HCT116 (cell line): Measurements from ENCODE around the gene KIF5A. TPM values are rescaled to one million over a fixed set of nuclear protein-coding genes. Genes with fewer than 3 reads are reported as not detected.

Experiments used
- ATAC-seq: fragments of 200-7000 bp; cut with Tn5 transposase; 2 replicates; pipeline ENCODE4 v1.9.1; 2020; ENCODE audit warnings: mild to moderate bottlenecking, moderate library complexity
- BruUV-seq: library from RNA; stranded (reverse); fragments of 400-500 nt; replicated peaks from 2 replicates; lab custom pipeline; 2021; lab: Mats Ljungman, UMichigan
- CTCF ChIA-PET: fragments of 300-600 bp; sonication (Branson Sonifier 250); formaldehyde crosslinking; loops from one replicate; lab custom pipeline; 2021; ENCODE audit warnings: antibody characterized with exemption; lab: Charles Lee
- POLR2A ChIA-PET: fragments of 300-600, 350-600 bp; sonication (Branson Sonifier 250); formaldehyde crosslinking; loops from one replicate; lab custom pipeline; 2021; ENCODE audit warnings: antibody characterized with exemption; lab: Charles Lee
- RAD21 ChIA-PET, 2 experiments: fragments of 300-600 bp; sonication (Branson Sonifier 250); formaldehyde crosslinking; loops; one replicate each; lab custom pipeline; 2023; ENCODE audit warnings: low total read pairs in 2 of 2; ENCODE audit not compliant: uncharacterized antibody in 2 of 2, unreplicated experiment in 2 of 2, low non-redundant PET in 1 of 2; lab: Charles Lee
- DNase-seq: peaks from one replicate; pipeline ENCODE4 v3.0.0-alpha.2; 2010; ENCODE audit warnings: low read depth, low spot score
- H2AFZ ChIP-seq: fragments of 200-600 bp; shearing (Covaris generic), sonication (generic); 2 replicates; pipeline ENCODE4 v1.6.1; 2017; ENCODE audit warnings: low read depth, mixed run types, mixed read lengths, antibody characterized with exemption, low read length; ENCODE audit not compliant: poor library complexity, severe bottlenecking
- H3K27ac ChIP-seq: 2 replicates; pipeline ENCODE4 v1.5.1; 2012; ENCODE audit warnings: low read depth, low read length
- H3K27me3 ChIP-seq: fragments of 200-600 bp; sonication (generic); 2 replicates; pipeline ENCODE4 v1.6.1; 2016; ENCODE audit warnings: mixed run types, low read length, mixed read lengths; ENCODE audit not compliant: insufficient read depth
- H3K36me3 ChIP-seq, 2 experiments: fragments of 200-500 bp in 1 of 2; fragments of 200-600 bp in 1 of 2; sonication (Bioruptor generic) in 1 of 2; sonication (generic) in 1 of 2; 2 replicates each; pipeline versions ENCODE4 v1.5.1 to v1.6.1; 2014 to 2016; ENCODE audit warnings: low read length in 2 of 2, inconsistent platforms in 1 of 2, mixed read lengths in 1 of 2, mixed run types in 1 of 2; ENCODE audit not compliant: insufficient read depth in 2 of 2, control insufficient read depth in 1 of 2
- H3K4me1 ChIP-seq, 2 experiments: fragments of 200-600 bp in 1 of 2; sonication (generic) in 1 of 2; 2 replicates each; pipeline versions ENCODE4 v1.5.1 to v1.6.1; 2012 to 2017; ENCODE audit warnings: low read length in 2 of 2, inconsistent platforms in 1 of 2, mild to moderate bottlenecking in 1 of 2, mixed read lengths in 1 of 2, mixed run types in 1 of 2, moderate library complexity in 1 of 2; ENCODE audit not compliant: insufficient read depth in 2 of 2, control insufficient read depth in 1 of 2
- H3K4me2 ChIP-seq: fragments of 200-600 bp; sonication (generic); 2 replicates; pipeline ENCODE4 v1.6.1; 2017; ENCODE audit warnings: mixed run types, low read length, mixed read lengths
- H3K4me3 ChIP-seq, 2 experiments: fragments of 200-600 bp in 1 of 2; sonication (generic) in 1 of 2; replicated peaks in 1 of 2; 2 replicates each; pipeline ENCODE4 v1.5.1; 2011 to 2016; ENCODE audit warnings: low read length in 2 of 2, control low read depth in 1 of 2, low read depth in 1 of 2, mild to moderate bottlenecking in 1 of 2, mixed read lengths in 1 of 2, mixed run types in 1 of 2
- H3K79me2 ChIP-seq: fragments of 200-600 bp; sonication (generic); 2 replicates; pipeline ENCODE4 v1.6.1; 2017; ENCODE audit warnings: mild to moderate bottlenecking, mixed run types, low read length, moderate library complexity, mixed read lengths; ENCODE audit not compliant: insufficient read depth
- H3K9ac ChIP-seq: fragments of 200-600 bp; sonication (generic); 2 replicates; pipeline ENCODE4 v1.6.1; 2016; ENCODE audit warnings: low read length, mixed read lengths
- H3K9me2 ChIP-seq: fragments of 200-600 bp; sonication (generic), shearing (Covaris generic); 2 replicates; pipeline ENCODE4 v1.6.1; 2017; ENCODE audit warnings: mixed run types, mild to moderate bottlenecking, moderate library complexity; ENCODE audit not compliant: insufficient read depth
- H3K9me3 ChIP-seq, 2 experiments: fragments of 200-500 bp in 1 of 2; fragments of 200-600 bp in 1 of 2; sonication (Bioruptor generic) in 1 of 2; sonication (generic) in 1 of 2; 2 replicates each; pipeline ENCODE4 v1.6.1; 2014 to 2017; ENCODE audit warnings: low read length in 2 of 2, mixed read lengths in 2 of 2, inconsistent platforms in 1 of 2, low read depth in 1 of 2, mild to moderate bottlenecking in 1 of 2, mixed run types in 1 of 2, moderate library complexity in 1 of 2; ENCODE audit not compliant: control insufficient read depth in 1 of 2, insufficient read depth in 1 of 2
- H4K20me1 ChIP-seq: fragments of 200-600 bp; sonication (generic), shearing (Covaris generic); 2 replicates; pipeline ENCODE4 v1.6.1; 2017; ENCODE audit warnings: mixed run types, mild to moderate bottlenecking, moderate library complexity; ENCODE audit not compliant: insufficient read depth
- CEBPB ChIP-seq: IDR thresholded peaks from 2 replicates; pipeline ENCODE4 v1.6.1; 2012; ENCODE audit warnings: low read depth
- EGR1 ChIP-seq: IDR thresholded peaks from 2 replicates; pipeline ENCODE4 v1.6.1; 2012; ENCODE audit warnings: low read depth
- ELF1 ChIP-seq: IDR thresholded peaks from 2 replicates; pipeline ENCODE4 v1.6.1; 2012; ENCODE audit warnings: low read depth, borderline replicate concordance
- EZH2phosphoT487 ChIP-seq: fragments of 200-600 bp; IDR thresholded peaks from 2 replicates; pipeline ENCODE4 v1.6.1; 2018; ENCODE audit warnings: antibody characterized with exemption, borderline replicate concordance
- FOSL1 ChIP-seq: IDR thresholded peaks from 2 replicates; pipeline ENCODE4 v1.6.1; 2012; ENCODE audit warnings: low read depth
- POLR2A ChIP-seq: IDR thresholded peaks from 2 replicates; pipeline ENCODE4 v1.7.0; 2011; ENCODE audit warnings: borderline replicate concordance; ENCODE audit not compliant: insufficient read depth, insufficient read length; ENCODE audit errors: extremely low read depth
- POLR2AphosphoS5 ChIP-seq: IDR thresholded peaks from 2 replicates; pipeline ENCODE4 v1.6.1; 2011; ENCODE audit warnings: mild to moderate bottlenecking, low read depth, low read length, moderate library complexity
- RAD21 ChIP-seq: IDR thresholded peaks from 2 replicates; pipeline ENCODE4 v1.6.1; 2012; ENCODE audit warnings: low read depth, mild to moderate bottlenecking
- REST ChIP-seq: IDR thresholded peaks from 2 replicates; pipeline ENCODE4 v1.6.1; 2012; ENCODE audit warnings: low read depth
- SIN3A ChIP-seq: IDR thresholded peaks from 2 replicates; pipeline ENCODE4 v1.6.1; 2012; ENCODE audit warnings: low read depth
- SP1 ChIP-seq: IDR thresholded peaks from 2 replicates; pipeline ENCODE4 v1.6.1; 2012; ENCODE audit warnings: low read depth
- TCF7L2 ChIP-seq: IDR thresholded peaks from 2 replicates; pipeline ENCODE4 v1.7.0; 2011; ENCODE audit warnings: borderline replicate concordance, inconsistent platforms; ENCODE audit not compliant: insufficient read depth, insufficient read length; ENCODE audit errors: extremely low read depth
- YY1 ChIP-seq: IDR thresholded peaks from 2 replicates; pipeline ENCODE4 v1.6.1; 2011; ENCODE audit warnings: low read length, low read depth, moderate library complexity, mild to moderate bottlenecking; ENCODE audit not compliant: insufficient replicate concordance; ENCODE audit errors: extremely low read depth
- ZFX ChIP-seq: fragments of 450-650 bp; IDR thresholded peaks from 2 replicates; pipeline ENCODE4 v1.6.1; 2017
- intact Hi-C: fragments of 100-400 bp; cut with micrococcal nuclease; formaldehyde crosslinking; loops from 2 replicates; pipeline ENCODE4 v1.10.0; 2022
- total RNA-seq: library from RNA; stranded (reverse); gene quantifications from one replicate; pipeline ENCODE4 v1.2.1, GENCODE V29; 2021; ENCODE audit not compliant: unreplicated experiment
- TF ChIP-seq, protein P1 (sequence below): IDR thresholded peaks from 2 replicates; pipeline ENCODE4 v1.6.1; 2011; ENCODE audit warnings: mild to moderate bottlenecking, low read length, moderate library complexity; ENCODE audit not compliant: insufficient replicate concordance; ENCODE audit errors: extremely low read depth

The KIF5A gene
- total RNA-seq, 1 experiment from 2014 or later: 5.2 TPM

- TF ChIP-seq, protein P1, sequence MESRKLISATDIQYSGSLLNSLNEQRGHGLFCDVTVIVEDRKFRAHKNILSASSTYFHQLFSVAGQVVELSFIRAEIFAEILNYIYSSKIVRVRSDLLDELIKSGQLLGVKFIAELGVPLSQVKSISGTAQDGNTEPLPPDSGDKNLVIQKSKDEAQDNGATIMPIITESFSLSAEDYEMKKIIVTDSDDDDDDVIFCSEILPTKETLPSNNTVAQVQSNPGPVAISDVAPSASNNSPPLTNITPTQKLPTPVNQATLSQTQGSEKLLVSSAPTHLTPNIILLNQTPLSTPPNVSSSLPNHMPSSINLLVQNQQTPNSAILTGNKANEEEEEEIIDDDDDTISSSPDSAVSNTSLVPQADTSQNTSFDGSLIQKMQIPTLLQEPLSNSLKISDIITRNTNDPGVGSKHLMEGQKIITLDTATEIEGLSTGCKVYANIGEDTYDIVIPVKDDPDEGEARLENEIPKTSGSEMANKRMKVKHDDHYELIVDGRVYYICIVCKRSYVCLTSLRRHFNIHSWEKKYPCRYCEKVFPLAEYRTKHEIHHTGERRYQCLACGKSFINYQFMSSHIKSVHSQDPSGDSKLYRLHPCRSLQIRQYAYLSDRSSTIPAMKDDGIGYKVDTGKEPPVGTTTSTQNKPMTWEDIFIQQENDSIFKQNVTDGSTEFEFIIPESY: no peak
- no peak for TF ChIP-seq SIN3A
- no peak for TF ChIP-seq SP1
- no peak for TF ChIP-seq TCF7L2
- TF ChIP-seq FOSL1: no peak
- no peak for TF ChIP-seq ZFX
- no peak for TF ChIP-seq ELF1
- no peak for TF ChIP-seq POLR2A
- no peak for TF ChIP-seq POLR2AphosphoS5
Observed at GRCh38 chr12:57523706-57524614, 25.9 kb upstream of the KIF5A start (continued).

- Histone ChIP-seq H3K9me2 (no peaks in the 10 kb centered on the region), H3K27me3 (no peaks in the 10 kb centered on the region), H3K4me2 (no peak overlapping the region), H4K20me1 (no peaks in the 10 kb centered on the region), H3K79me2 (peaks cover 28% of the 10 kb centered on the region), H3K4me1 (peaks cover 20 to 36% of the 10 kb centered on the region in 2 experiments), H3K36me3 (peaks cover 18 to 27% of the 10 kb centered on the region in 2 experiments), H2AFZ (no peak overlapping the region), H3K9me3 (no peaks in the 10 kb centered on the region), H3K4me3 (no peak overlapping the region), H3K9ac (no peak overlapping the region), H3K27ac (no peak overlapping the region)
- DNase-seq (no peak), ATAC-seq (no peak)
- CTCF ChIA-PET: no interaction called here
- POLR2A ChIA-PET: no interaction called here
- no TSS peak for BruUV-seq
- intact Hi-C loops: no loop called here
- RAD21 ChIA-PET: no interaction called here
- TF ChIP-seq EGR1 (no peak), EZH2phosphoT487 (no peak), FOSL1 (no peak), ZFX (no peak), YY1 (no peak), CEBPB (no peak), REST (no peak), RAD21 (no peak)
- TF ChIP-seq, protein P1: no peak
Observed at GRCh38 chr12:57524814-57525614, 24.8 kb upstream of the KIF5A start.
